Panc1 (cell line): ENCODE data around the gene RANGRF. TPM values are rescaled to one million over a fixed set of nuclear protein-coding genes. Genes with fewer than 3 reads are reported as not detected.

Experiments used
- ATAC-seq: fragments of 200-7000 bp; cut with Tn5 transposase; 2 replicates; pipeline ENCODE4 v1.9.1; 2020; ENCODE audit warnings: mild to moderate bottlenecking, moderate library complexity
- BruUV-seq: library from RNA; stranded (reverse); fragments of 400-500 nt; replicated peaks from 2 replicates; lab custom pipeline; 2021; lab: Mats Ljungman, UMichigan
- CTCF ChIA-PET: fragments of 300-600 bp; sonication (Branson Sonifier 250); formaldehyde crosslinking; loops from one replicate; lab custom pipeline; 2022; ENCODE audit warnings: antibody characterized with exemption; lab: Charles Lee
- POLR2A ChIA-PET: fragments of 300-600 bp; sonication (Branson Sonifier 250); formaldehyde crosslinking; loops from one replicate; lab custom pipeline; 2022; ENCODE audit warnings: antibody characterized with exemption; lab: Charles Lee
- DNase-seq: peaks from one replicate; pipeline ENCODE4 v3.0.0-alpha.2; 2010; ENCODE audit warnings: low read depth, low spot score
- H3K27ac ChIP-seq: 2 replicates; pipeline ENCODE4 v1.5.1; 2011; ENCODE audit warnings: mild to moderate bottlenecking, low read length, inconsistent platforms
- H3K27me3 ChIP-seq: fragments of 200-500 bp; sonication (Bioruptor generic); 2 replicates; pipeline ENCODE4 v1.6.0; 2014; ENCODE audit warnings: low read length, inconsistent platforms; ENCODE audit not compliant: control insufficient read depth, insufficient read depth
- H3K36me3 ChIP-seq: fragments of 200-500 bp; sonication (Bioruptor generic); 2 replicates; pipeline ENCODE4 v1.5.1; 2014; ENCODE audit warnings: inconsistent platforms, mild to moderate bottlenecking, low read length, moderate library complexity; ENCODE audit not compliant: control insufficient read depth, insufficient read depth
- H3K4me1 ChIP-seq: 2 replicates; pipeline ENCODE4 v1.5.1; 2011; ENCODE audit warnings: inconsistent platforms, mild to moderate bottlenecking, low read length, moderate library complexity; ENCODE audit not compliant: control insufficient read depth, insufficient read depth
- H3K4me3 ChIP-seq, 2 experiments: 2 replicates each; pipeline ENCODE4 v1.5.1; 2011 to 2012; ENCODE audit warnings: low read depth in 2 of 2, low read length in 2 of 2, mild to moderate bottlenecking in 2 of 2, inconsistent platforms in 1 of 2, moderate library complexity in 1 of 2
- H3K9me3 ChIP-seq: fragments of 200-500 bp; sonication (Bioruptor generic); 2 replicates; pipeline ENCODE4 v1.5.1; 2014; ENCODE audit warnings: low read depth, mild to moderate bottlenecking, inconsistent platforms, low read length, moderate library complexity; ENCODE audit not compliant: control insufficient read depth, insufficient read depth
- POLR2AphosphoS5 ChIP-seq: IDR thresholded peaks from 2 replicates; pipeline ENCODE4 v1.6.1; 2012; ENCODE audit warnings: mild to moderate bottlenecking, low read depth, low read length, moderate library complexity
- REST ChIP-seq, 2 experiments: IDR thresholded peaks; 2 replicates each; pipeline ENCODE4 v1.6.1; 2011 to 2012; ENCODE audit warnings: low read depth in 2 of 2, control low read depth in 1 of 2, low read length in 1 of 2, mild to moderate bottlenecking in 1 of 2, moderate library complexity in 1 of 2; ENCODE audit not compliant: insufficient read depth in 1 of 2
- SIN3A ChIP-seq: IDR thresholded peaks from 2 replicates; pipeline ENCODE4 v1.6.1; 2012; ENCODE audit warnings: low read depth, mild to moderate bottlenecking, low read length, moderate library complexity, borderline replicate concordance; ENCODE audit not compliant: insufficient read depth
- TCF7L2 ChIP-seq: IDR thresholded peaks from 2 replicates; pipeline ENCODE4 v1.6.1; 2011; ENCODE audit warnings: mild to moderate bottlenecking, low read depth, low read length, inconsistent platforms
- in situ Hi-C: cut with HindIII; loops from 2 replicates; pipeline ENCODE4 v1.10.0; 2016; ENCODE audit warnings: low sequenced_read_pairs, low pct_unique_long_range_greater_than_20kb
- intact Hi-C: fragments of 100-400 bp; cut with micrococcal nuclease; formaldehyde crosslinking; loops from one replicate; pipeline ENCODE4 v1.10.0; 2022; ENCODE audit not compliant: unreplicated experiment
- total RNA-seq: library from RNA; stranded (reverse); gene quantifications from one replicate; pipeline ENCODE4 v1.2.1, GENCODE V29; 2021; ENCODE audit not compliant: unreplicated experiment
- TF ChIP-seq, protein P1 (sequence below): fragments of 450-650 bp; IDR thresholded peaks from 2 replicates; pipeline ENCODE4 v1.5.1; 2017; ENCODE audit warnings: mild to moderate bottlenecking

RANGRF gene
- total RNA-seq, 1 experiment from 2014 or later, result 16.7 TPM

GRCh38 chr17:8283356-8283755 is 5.1 kb upstream of the RANGRF start:
- CTCF ChIA-PET, result interaction anchor here (0.7 kb wide), 1 partner anchor 12 kb away, joined by 8 read pairs; no protein-coding TSS in a partner anchor
- BruUV-seq, result no TSS peak
- intact Hi-C loops (no loop called here), in situ Hi-C loops (no loop called here)
- Histone ChIP-seq H3K9me3 (no peaks in the 10 kb centered on the region), H3K4me1 (peaks cover 3% of the 10 kb centered on the region; the same call in 1 of the 2 replicates), H3K27me3 (no peaks in the 10 kb centered on the region), H3K4me3 (no peak overlapping the region), H3K27ac (no peak overlapping the region), H3K36me3 (no peaks in the 10 kb centered on the region)
- DNase-seq (no peak), ATAC-seq (no peak)
- POLR2A ChIA-PET, result interaction anchor here (0.6 to 0.7 kb wide), 3 partner anchors 13 to 241 kb away, joined by 3 to 6 read pairs (median 4); no protein-coding TSS in a partner anchor
- no peak for TF ChIP-seq SIN3A
- TF ChIP-seq REST (IDR thresholded peaks at IDR 0.05; ENCODE audit: insufficient read depth in 1 of 2, low read depth in 2 of 2, low read length in 1 of 2), result no peak
- TF ChIP-seq POLR2AphosphoS5, result no peak
- TF ChIP-seq, protein P1, sequence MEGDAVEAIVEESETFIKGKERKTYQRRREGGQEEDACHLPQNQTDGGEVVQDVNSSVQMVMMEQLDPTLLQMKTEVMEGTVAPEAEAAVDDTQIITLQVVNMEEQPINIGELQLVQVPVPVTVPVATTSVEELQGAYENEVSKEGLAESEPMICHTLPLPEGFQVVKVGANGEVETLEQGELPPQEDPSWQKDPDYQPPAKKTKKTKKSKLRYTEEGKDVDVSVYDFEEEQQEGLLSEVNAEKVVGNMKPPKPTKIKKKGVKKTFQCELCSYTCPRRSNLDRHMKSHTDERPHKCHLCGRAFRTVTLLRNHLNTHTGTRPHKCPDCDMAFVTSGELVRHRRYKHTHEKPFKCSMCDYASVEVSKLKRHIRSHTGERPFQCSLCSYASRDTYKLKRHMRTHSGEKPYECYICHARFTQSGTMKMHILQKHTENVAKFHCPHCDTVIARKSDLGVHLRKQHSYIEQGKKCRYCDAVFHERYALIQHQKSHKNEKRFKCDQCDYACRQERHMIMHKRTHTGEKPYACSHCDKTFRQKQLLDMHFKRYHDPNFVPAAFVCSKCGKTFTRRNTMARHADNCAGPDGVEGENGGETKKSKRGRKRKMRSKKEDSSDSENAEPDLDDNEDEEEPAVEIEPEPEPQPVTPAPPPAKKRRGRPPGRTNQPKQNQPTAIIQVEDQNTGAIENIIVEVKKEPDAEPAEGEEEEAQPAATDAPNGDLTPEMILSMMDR, result no peak
- no peak for TF ChIP-seq TCF7L2

DNA sequence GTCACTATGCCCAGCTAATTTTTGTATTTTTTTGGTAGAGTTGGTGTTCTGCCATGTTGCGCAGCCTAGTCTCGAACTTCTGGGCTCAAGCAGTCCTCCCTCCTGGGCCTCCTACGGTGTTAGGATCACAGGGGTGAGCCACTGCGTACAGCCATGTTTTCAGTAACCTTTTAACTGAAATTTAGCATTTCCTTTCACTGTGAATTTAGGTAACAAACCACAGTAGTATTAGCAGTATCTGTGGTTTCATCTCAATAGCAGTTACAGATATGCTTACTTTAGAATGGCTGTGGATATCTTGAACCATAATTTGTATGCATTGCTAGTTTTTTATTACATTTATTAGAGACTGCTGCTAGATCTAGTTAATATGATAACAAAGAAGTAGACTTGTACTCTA is 4.3 kb upstream of the RANGRF start:
- H3K4me3 ChIP-seq, result no peak overlapping the region
- H3K27ac ChIP-seq, result no peak overlapping the region
- no peak for TF ChIP-seq REST (IDR thresholded peaks at IDR 0.05; ENCODE audit: insufficient read depth in 1 of 2, low read depth in 2 of 2, low read length in 1 of 2)
- TF ChIP-seq, protein P1, result no peak
- TF ChIP-seq TCF7L2, result no peak
- no peak for TF ChIP-seq POLR2AphosphoS5
- TF ChIP-seq SIN3A, result no peak
- H3K27me3 ChIP-seq, result no peaks in the 10 kb centered on the region
- H3K36me3 ChIP-seq, result no peaks in the 10 kb centered on the region; the same call in 1 of the 2 replicates
- DNase-seq, result no peak
- H3K9me3 ChIP-seq, result no peaks in the 10 kb centered on the region
- intact Hi-C loops, result no loop called here
- ChIA-PET CTCF (no interaction called here), POLR2A (no interaction called here)
- H3K4me1 ChIP-seq, result peaks cover 3% of the 10 kb centered on the region
- BruUV-seq, result no TSS peak
- in situ Hi-C loops, result no loop called here
- no peak for ATAC-seq
